HG02678 (cell line): ENCODE measurements around the gene BTG1.

Source experiments
- ATAC-seq: cut with Tn5 transposase; IDR thresholded peaks from one replicate; pipeline ENCODE4 v1.9.1; 2021; ENCODE audit warnings: mild to moderate bottlenecking, moderate library complexity; ENCODE audit not compliant: unreplicated experiment

Gene BTG1

GRCh38 chr12:92105676-92106075 is 40.0 kb downstream of the BTG1 start:
- no peak for ATAC-seq

GRCh38 chr12:92105110-92105509 is 40.5 kb downstream of the BTG1 start:
- no peak for ATAC-seq

DNA sequence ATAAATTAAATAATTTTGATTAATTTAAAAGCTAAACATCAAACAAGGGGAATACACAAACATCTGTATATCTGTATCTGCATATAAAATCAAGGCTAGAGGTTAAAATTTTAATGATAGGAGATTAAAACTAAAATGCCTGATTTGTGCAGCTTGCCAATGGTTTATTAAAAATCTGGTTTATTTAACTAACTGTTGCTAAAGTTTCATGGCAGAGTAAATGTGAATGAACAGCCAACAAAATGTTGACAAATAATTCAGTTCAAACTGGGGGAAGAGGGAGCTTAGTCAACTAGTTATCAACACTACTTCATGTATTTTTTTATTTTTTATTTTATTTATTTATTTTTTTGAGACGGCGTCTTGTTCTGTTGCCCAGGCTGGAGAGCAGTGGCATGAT is 43.0 kb downstream of the BTG1 start:
- ATAC-seq: no peak

GRCh38 chr12:92098594-92099380 is 46.9 kb downstream of the BTG1 start:
- no peak for ATAC-seq

DNA sequence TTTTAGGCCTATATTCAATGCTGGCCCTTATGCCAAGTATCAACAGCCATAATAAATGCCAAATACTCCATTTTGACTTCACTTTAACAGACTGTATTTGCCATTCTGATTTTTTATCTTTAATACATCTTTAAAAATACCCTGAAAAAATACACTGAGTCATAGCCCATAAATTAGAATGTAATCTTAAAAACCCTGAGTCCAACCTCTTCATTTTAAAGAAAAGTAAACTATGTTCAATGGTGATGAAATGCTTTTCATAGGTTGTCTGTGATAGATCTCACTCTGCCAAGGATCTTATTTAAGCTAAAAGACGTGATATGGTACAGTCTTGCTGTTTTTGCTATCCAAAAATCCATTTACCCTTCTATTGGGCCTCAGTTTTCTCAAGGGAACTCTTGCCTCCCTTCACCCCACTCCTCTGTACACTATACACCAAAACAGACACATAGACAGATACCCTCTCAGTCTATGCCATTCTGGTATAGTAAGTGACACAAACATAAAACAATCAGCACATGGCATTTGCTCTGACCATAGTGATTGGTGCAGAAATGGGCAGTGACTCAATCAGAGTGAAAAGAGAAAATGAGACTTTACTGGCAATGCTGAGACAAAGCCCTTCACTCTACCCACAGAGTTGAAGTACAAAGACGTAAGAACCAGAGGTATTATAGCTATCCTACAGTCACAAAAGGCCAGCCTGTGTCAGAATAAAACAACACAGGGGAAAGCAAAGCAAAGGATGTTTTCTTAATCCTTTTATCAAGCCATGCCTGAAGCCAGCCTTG is 49.1 kb downstream of the BTG1 start:
- no peak for ATAC-seq

DNA sequence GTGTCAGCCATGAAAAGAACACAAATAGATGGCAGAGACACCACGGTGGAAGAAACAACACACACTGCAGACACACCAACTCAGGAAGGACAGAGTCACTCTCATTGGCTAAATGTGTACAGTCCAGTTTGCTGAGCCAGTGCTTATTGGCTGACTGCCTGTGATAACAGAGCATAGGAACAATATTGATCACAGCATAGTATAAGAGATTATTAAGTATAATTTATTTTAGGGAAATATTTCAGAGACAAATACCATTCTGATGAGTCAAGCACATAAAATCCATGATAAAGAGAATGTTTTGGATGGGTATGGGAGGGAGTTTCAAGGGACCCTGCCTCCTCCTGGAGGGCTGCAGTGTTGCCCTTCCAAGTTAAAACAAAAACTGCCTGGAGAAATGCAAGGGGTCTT is 50.9 kb downstream of the BTG1 start:
- no peak for ATAC-seq

DNA sequence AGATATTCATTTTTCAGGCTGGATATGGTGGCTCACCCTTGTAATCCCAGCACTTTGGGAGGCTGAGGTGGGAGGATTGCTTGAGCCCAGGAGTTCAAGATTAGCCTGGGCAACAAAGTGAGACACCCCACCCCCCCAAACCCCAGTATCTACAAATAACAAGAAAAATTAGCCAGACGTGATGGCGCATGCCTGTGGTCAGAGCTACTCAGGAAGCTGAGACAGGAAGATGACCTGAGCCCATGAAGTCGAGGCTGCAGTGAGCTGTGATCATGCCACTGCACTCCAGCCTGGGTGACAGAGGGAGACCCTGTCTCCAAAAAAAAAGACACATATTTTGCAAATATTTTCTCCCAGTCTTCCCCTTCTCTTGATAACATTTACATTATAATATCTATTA is 51.3 kb downstream of the BTG1 start:
- ATAC-seq: peak; percentile 61
